Stimulated activated naive CD8-positive, alpha-beta T cell treated with anti-CD3 and anti-CD28 coated beads, Interleukin-15, amount 100 ng/mL, for 72 hours (primary cell): Measurements from ENCODE around the gene TRIOBP.

Source experiments
- ATAC-seq: fragments of 150-1000 bp; cut with Tn5 transposase; 2 replicates; pipeline ENCODE4 v1.10.0; 2021; ENCODE audit warnings: mild to moderate bottlenecking, moderate library complexity
- DNase-seq, 2 donors: peaks; one replicate each; pipeline ENCODE4 v3.0.0; 2021 to 2022
- H3K27ac Mint-ChIP-seq, 2 donors: one replicate each; pipeline ENCODE4 v1.8.0; 2022; ENCODE audit warnings: mild to moderate bottlenecking in 2 of 2, mixed read lengths in 2 of 2, moderate library complexity in 2 of 2
- H3K27me3 Mint-ChIP-seq: one replicate; pipeline ENCODE4 v1.8.0; 2022; ENCODE audit warnings: mixed read lengths
- H3K4me1 Mint-ChIP-seq: one replicate; pipeline ENCODE4 v1.8.0; 2022; ENCODE audit warnings: mild to moderate bottlenecking, mixed read lengths
- H3K4me3 Mint-ChIP-seq, 2 donors: one replicate each; pipeline ENCODE4 v1.8.0; 2022; ENCODE audit warnings: mild to moderate bottlenecking in 2 of 2, mixed read lengths in 2 of 2, moderate library complexity in 1 of 2
- H3K9me3 Mint-ChIP-seq, 2 donors: one replicate each; pipeline ENCODE4 v1.8.0; 2022; ENCODE audit warnings: mixed read lengths in 2 of 2

TRIOBP gene

GRCh38 chr22:37747080-37747714 is 50.3 kb downstream of the TRIOBP start:
- Mint-ChIP-seq H3K9me3 (no peaks in the 10 kb centered on the region), H3K27me3 (no peaks in the 10 kb centered on the region), H3K27ac (peak overlapping the region; percentile 54 to 86), H3K4me1 (peaks cover 48% of the 10 kb centered on the region), H3K4me3 (peak overlapping the region; percentile 85 to 89)
- DNase-seq (no peak), ATAC-seq (no peak)

GRCh38 chr22:37747715-37748100 is 50.9 kb downstream of the TRIOBP start:
- no peak for DNase-seq
- Mint-ChIP-seq H3K4me3 (peak overlapping the region; percentile 19 to 89), H3K9me3 (no peaks in the 10 kb centered on the region), H3K27me3 (no peaks in the 10 kb centered on the region), H3K4me1 (peaks cover 43% of the 10 kb centered on the region), H3K27ac (no peak overlapping the region)
- ATAC-seq, result no peak

DNA sequence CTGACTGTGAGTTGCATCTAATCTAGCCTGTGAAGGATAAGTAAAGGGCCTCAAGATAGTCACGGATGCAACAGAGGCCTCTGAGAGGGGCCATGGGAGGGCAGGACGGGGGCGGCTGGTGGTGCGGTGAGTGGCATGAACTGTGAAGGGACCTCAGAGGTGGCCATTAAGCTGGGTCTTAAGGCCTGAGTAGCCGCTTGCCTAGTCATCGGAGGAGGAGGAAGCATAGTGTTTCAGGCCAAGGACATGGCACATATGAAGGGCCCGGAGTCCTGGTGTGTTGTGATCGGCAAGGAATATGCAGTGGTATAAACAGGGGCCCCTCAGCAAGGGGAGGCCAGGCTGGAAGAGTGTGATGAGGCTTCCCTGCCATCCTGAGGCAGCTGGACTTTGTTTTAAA is 51.8 kb downstream of the TRIOBP start:
- Mint-ChIP-seq H3K27me3 (no peaks in the 10 kb centered on the region), H3K4me3 (no peak overlapping the region), H3K4me1 (peaks cover 38% of the 10 kb centered on the region), H3K9me3 (no peaks in the 10 kb centered on the region), H3K27ac (no peak overlapping the region)
- no peak for ATAC-seq
- DNase-seq, result no peak

DNA sequence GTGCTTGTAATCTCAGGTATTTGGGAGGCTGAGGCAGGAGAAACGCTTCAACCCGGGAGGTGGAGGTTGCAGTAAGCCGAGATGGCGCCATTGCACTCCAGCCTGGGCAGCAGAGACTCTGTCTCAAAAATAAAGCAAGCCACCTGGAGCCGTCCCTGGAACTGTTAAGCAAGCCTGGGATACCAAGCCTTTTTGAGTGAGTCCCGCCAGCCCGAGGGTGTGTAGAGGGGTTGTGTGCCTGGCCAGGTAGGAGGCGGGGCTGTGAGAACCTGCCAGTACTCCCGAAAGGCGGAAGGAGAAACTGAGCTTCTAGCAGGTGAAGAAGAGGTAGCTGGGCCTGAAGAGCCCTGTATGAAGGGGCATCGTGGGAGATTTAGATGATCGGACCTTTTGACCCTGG is 52.4 kb downstream of the TRIOBP start:
- Mint-ChIP-seq H3K9me3 (no peaks in the 10 kb centered on the region), H3K4me3 (no peak overlapping the region), H3K27ac (no peak overlapping the region), H3K27me3 (no peaks in the 10 kb centered on the region), H3K4me1 (peaks cover 38% of the 10 kb centered on the region)
- no peak for DNase-seq
- ATAC-seq, result no peak

GRCh38 chr22:37749831-37750595 is 53.2 kb downstream of the TRIOBP start:
- Mint-ChIP-seq H3K9me3 (no peaks in the 10 kb centered on the region), H3K27me3 (no peaks in the 10 kb centered on the region), H3K4me1 (peaks cover 36% of the 10 kb centered on the region), H3K4me3 (no peak overlapping the region), H3K27ac (no peak overlapping the region)
- ATAC-seq (no peak), DNase-seq (no peak)

DNA sequence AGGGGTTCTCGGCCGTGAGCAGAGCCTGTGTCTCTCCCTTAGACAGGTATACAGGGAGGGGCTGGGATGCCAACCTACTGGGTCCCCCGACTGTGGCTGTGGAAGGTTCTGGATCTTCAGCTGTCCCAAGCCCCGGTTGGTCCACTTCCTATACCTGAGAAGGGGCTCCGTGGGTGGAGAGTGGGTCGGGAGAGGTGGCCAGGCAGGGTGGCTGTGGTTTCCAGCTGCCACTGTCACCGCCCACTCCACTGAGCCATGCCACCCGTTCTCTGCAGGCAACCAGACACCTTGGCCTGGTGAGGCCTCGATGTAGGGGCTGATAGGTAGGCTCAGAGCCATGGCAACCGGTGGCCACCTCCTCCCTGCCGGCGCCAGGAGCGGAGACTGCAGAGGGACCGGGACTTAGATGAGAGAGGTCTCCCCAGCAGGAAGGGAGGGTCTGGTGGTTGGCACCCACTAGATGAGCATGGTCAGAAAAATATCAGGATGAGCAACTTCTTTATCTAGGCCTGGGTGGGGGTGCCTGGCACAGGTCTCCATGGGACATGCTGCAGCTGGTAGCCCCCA is 53.8 kb downstream of the TRIOBP start:
- H3K9me3 Mint-ChIP-seq, result no peaks in the 10 kb centered on the region
- H3K4me3 Mint-ChIP-seq, result no peak overlapping the region
- ATAC-seq (no peak), DNase-seq (no peak)
- H3K4me1 Mint-ChIP-seq, result peaks cover 30% of the 10 kb centered on the region
- no peak overlapping the region for H3K27ac Mint-ChIP-seq
- no peaks in the 10 kb centered on the region for H3K27me3 Mint-ChIP-seq

GRCh38 chr22:37751449-37752188 is 54.8 kb downstream of the TRIOBP start:
- ATAC-seq (no peak), DNase-seq (no peak)
- Mint-ChIP-seq H3K4me1 (peaks cover 29% of the 10 kb centered on the region), H3K9me3 (no peaks in the 10 kb centered on the region), H3K4me3 (no peak overlapping the region), H3K27ac (peak overlapping the region in 1 of 2 donors; percentile 56), H3K27me3 (no peaks in the 10 kb centered on the region)

- H3K27me3 Mint-ChIP-seq, result no peaks in the 10 kb centered on the region
- ATAC-seq (no peak), DNase-seq (no peak)
- H3K27ac Mint-ChIP-seq, result peak overlapping the region in 1 of 2 donors; percentile 56
- no peak overlapping the region for H3K4me3 Mint-ChIP-seq
- H3K9me3 Mint-ChIP-seq, result no peaks in the 10 kb centered on the region
- H3K4me1 Mint-ChIP-seq, result peaks cover 27% of the 10 kb centered on the region
Measured at GRCh38 chr22:37752189-37753087, 55.6 kb downstream of the TRIOBP start.

DNA sequence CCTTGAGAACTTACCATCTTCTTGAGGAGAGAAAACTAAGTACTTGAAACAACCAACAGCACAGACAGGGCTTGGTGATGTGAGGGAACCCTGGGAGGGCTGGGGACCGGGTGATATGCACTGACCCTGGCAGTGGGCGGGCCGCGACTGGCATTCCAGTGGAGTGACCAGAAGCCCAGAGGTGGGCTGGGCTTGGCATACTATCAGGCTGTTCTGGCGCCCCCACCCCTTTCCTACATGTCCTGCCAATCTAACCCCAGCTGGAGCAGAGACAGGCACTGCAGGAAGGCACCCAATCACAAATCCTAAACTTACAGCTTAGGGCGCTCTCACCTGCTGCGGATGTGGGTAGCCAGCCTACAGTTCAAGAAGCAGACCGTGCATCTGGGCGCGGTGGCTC is 56.9 kb downstream of the TRIOBP start:
- Mint-ChIP-seq H3K27ac (no peak overlapping the region), H3K4me3 (no peak overlapping the region), H3K9me3 (no peaks in the 10 kb centered on the region), H3K27me3 (no peaks in the 10 kb centered on the region), H3K4me1 (peaks cover 13% of the 10 kb centered on the region)
- no peak for ATAC-seq
- DNase-seq, result no peak

- no peak overlapping the region for H3K4me3 Mint-ChIP-seq
- peak overlapping the region in 1 of 2 donors; percentile 85 for H3K27ac Mint-ChIP-seq
- H3K9me3 Mint-ChIP-seq, result no peaks in the 10 kb centered on the region
- ATAC-seq, result no peak
- no peaks in the 10 kb centered on the region for H3K27me3 Mint-ChIP-seq
- no peaks in the 10 kb centered on the region for H3K4me1 Mint-ChIP-seq
- no peak for DNase-seq
Measured at GRCh38 chr22:37757663-37758062, 60.8 kb downstream of the TRIOBP start.

DNA sequence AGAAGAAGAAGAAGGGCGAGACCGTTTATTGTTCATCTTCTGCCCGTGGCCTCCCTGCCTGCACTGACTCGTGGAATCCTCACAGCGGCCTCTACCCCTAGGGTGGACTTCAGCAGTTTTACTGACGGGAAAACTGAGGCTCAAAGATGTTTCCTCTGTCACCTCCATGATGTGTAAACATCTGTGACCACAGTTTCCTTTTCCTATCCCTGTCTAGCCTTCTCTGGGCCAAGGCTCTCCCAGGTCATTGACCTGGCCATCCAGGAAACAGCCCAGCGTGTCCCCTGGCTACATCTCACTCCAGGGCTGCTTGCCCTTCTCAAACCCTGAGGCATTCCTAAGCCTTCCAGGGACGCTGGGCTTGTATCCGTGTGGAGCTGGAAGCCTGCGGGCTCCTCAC is 61.8 kb downstream of the TRIOBP start:
- Mint-ChIP-seq H3K4me1 (no peaks in the 10 kb centered on the region), H3K4me3 (no peak overlapping the region), H3K27me3 (no peaks in the 10 kb centered on the region), H3K9me3 (no peaks in the 10 kb centered on the region), H3K27ac (no peak overlapping the region)
- no peak for ATAC-seq
- no peak for DNase-seq

DNA sequence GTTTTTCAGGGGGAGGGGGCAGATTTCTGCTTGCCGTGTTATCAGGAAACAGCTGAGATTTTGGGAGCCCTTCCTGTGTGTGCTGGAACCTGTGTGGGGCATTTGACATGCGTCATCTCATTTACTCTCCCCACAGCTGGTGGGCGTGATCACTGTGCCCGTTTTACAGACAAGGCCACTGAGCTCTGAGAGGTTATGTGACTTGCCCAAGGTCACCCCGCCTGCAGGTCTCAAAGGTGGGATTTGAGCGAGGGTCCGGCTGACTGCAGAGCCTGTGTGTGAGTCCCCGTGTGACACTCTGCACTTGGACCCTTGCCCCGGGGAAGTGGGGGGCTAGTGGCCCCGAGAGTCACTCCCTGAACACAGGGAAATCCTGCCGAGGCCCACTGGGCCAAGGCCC is 62.4 kb downstream of the TRIOBP start:
- no peak for ATAC-seq
- no peaks in the 10 kb centered on the region for H3K27me3 Mint-ChIP-seq
- peak overlapping the region in 1 of 2 donors; percentile 19 for H3K27ac Mint-ChIP-seq
- no peak for DNase-seq
- no peaks in the 10 kb centered on the region for H3K9me3 Mint-ChIP-seq
- no peaks in the 10 kb centered on the region for H3K4me1 Mint-ChIP-seq
- H3K4me3 Mint-ChIP-seq, result no peak overlapping the region

GRCh38 chr22:37760152-37760551 is 63.3 kb downstream of the TRIOBP start:
- no peaks in the 10 kb centered on the region for H3K9me3 Mint-ChIP-seq
- no peak overlapping the region for H3K27ac Mint-ChIP-seq
- H3K4me1 Mint-ChIP-seq, result no peaks in the 10 kb centered on the region
- no peaks in the 10 kb centered on the region for H3K27me3 Mint-ChIP-seq
- DNase-seq (no peak), ATAC-seq (no peak)
- H3K4me3 Mint-ChIP-seq, result no peak overlapping the region

- H3K9me3 Mint-ChIP-seq, result no peaks in the 10 kb centered on the region
- DNase-seq (no peak), ATAC-seq (no peak)
- H3K4me3 Mint-ChIP-seq, result no peak overlapping the region
- H3K4me1 Mint-ChIP-seq, result no peaks in the 10 kb centered on the region
- peak overlapping the region; percentile 42 to 82 for H3K27ac Mint-ChIP-seq
- H3K27me3 Mint-ChIP-seq, result no peaks in the 10 kb centered on the region
Measured at GRCh38 chr22:37762389-37762836, 65.6 kb downstream of the TRIOBP start.

DNA sequence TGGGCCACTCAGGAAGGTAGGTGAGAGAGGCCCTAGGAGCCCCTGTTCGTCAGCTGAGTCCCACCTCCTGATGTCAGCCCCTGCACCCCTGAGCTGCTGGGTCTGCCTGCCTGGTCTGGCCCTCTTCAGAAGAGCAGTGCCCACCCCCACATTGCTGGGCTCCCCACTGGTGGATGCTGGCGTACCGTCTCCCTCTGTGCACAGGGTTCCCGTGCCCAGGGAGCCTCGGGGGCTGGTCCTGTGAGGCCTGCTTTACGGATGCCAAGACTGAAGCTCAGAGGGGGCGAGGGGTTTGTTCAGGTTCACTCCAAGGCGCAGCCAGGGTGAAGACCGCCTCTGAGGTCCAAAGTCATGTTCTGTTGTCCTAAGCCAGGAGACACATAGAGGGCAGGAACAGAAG is 66.2 kb downstream of the TRIOBP start:
- ATAC-seq (no peak), DNase-seq (no peak)
- Mint-ChIP-seq H3K27ac (no peak overlapping the region), H3K4me3 (no peak overlapping the region), H3K4me1 (no peaks in the 10 kb centered on the region), H3K9me3 (no peaks in the 10 kb centered on the region), H3K27me3 (no peaks in the 10 kb centered on the region)
